GM12878 (cell line): ENCODE results near the gene CALY. TPM values are rescaled to one million over a fixed set of nuclear protein-coding genes. Genes with fewer than 3 reads are reported as not detected.

Experiments
- ATAC-seq: fragments of 200-7000 bp; cut with Tn5 transposase; 3 replicates; pipeline ENCODE4 v1.9.1; 2020; ENCODE audit warnings: mild to moderate bottlenecking, moderate library complexity
- BruUV-seq: library from RNA; stranded (reverse); fragments of 400-500 nt; replicated peaks from 2 replicates; lab custom pipeline; 2021; lab: Mats Ljungman, UMichigan
- CTCF ChIA-PET: fragments of 300-600 bp; sonication (Branson Sonifier 250); formaldehyde crosslinking; extraction: SDS; loops from one replicate; lab custom pipeline; 2021; ENCODE audit warnings: inconsistent platforms; lab: Yijun Ruan, JAX
- POLR2A ChIA-PET: fragments of 350-600 bp; formaldehyde crosslinking; extraction: SDS; loops from one replicate; lab custom pipeline; 2021; ENCODE audit warnings: inconsistent platforms; lab: Charles Lee
- RAD21 ChIA-PET: fragments of 300-600 bp; sonication (Branson Sonifier 250); formaldehyde crosslinking; loops from one replicate; lab custom pipeline; 2023; ENCODE audit warnings: antibody characterized with exemption; ENCODE audit not compliant: unreplicated experiment; lab: Charles Lee
- SMC1A ChIA-PET: fragments of 300-600 bp; sonication (Branson Sonifier 250); formaldehyde crosslinking; loops from one replicate; lab custom pipeline; 2023; ENCODE audit not compliant: unreplicated experiment, uncharacterized antibody; lab: Charles Lee
- DNase-seq: peaks from one replicate; pipeline ENCODE4 v3.0.0-alpha.2; 2011; ENCODE audit warnings: low read depth, low spot score
- FAIRE-seq: peaks from 3 replicates; lab custom pipeline; 2011; peaks lifted over from hg19 to GRCh38; lab: Jason Lieb, UNC
- H2AFZ ChIP-seq: 2 replicates; pipeline ENCODE4 v1.6.0; 2011; ENCODE audit warnings: low read depth, low read length, control low read depth; ENCODE audit not compliant: control insufficient read depth
- H3K27ac ChIP-seq: 2 replicates; pipeline ENCODE4 v1.5.1; 2011; ENCODE audit warnings: control low read depth; ENCODE audit not compliant: control insufficient read depth, insufficient read depth
- H3K27me3 ChIP-seq, 2 experiments: replicated peaks in 1 of 2; 2 replicates each; pipeline versions ENCODE4 v1.6.0 to v1.6.1; 2011; ENCODE audit warnings: low read length in 1 of 2; ENCODE audit not compliant: control insufficient read depth in 2 of 2, insufficient read depth in 2 of 2
- H3K36me3 ChIP-seq, 2 experiments: 2 replicates each; pipeline ENCODE4 v1.5.1; 2011; ENCODE audit warnings: low read length in 1 of 2; ENCODE audit not compliant: control insufficient read depth in 2 of 2, insufficient read depth in 2 of 2
- H3K4me1 ChIP-seq: 2 replicates; pipeline ENCODE4 v1.6.1; 2011; ENCODE audit warnings: mild to moderate bottlenecking, low read length, moderate library complexity, mixed read lengths; ENCODE audit not compliant: control insufficient read depth, insufficient read depth
- H3K4me2 ChIP-seq: 2 replicates; pipeline ENCODE4 v1.6.0; 2011; ENCODE audit warnings: control low read depth; ENCODE audit not compliant: control insufficient read depth, insufficient read depth
- H3K4me3 ChIP-seq: fragments of 200-600 bp; sonication (generic); 2 replicates; pipeline ENCODE4 v1.5.1; 2016
- H3K79me2 ChIP-seq: 2 replicates; pipeline ENCODE4 v1.6.0; 2011; ENCODE audit warnings: low read length; ENCODE audit not compliant: control insufficient read depth, insufficient read depth
- H3K9ac ChIP-seq: 2 replicates; pipeline ENCODE4 v1.8.0; 2011; ENCODE audit warnings: low read length, control low read depth, mixed read lengths; ENCODE audit not compliant: control insufficient read depth, insufficient read depth
- H3K9me3 ChIP-seq: replicated peaks from 3 replicates; pipeline ENCODE4 v1.5.1; 2011; ENCODE audit warnings: mild to moderate bottlenecking, low read length; ENCODE audit not compliant: control insufficient read depth, insufficient read depth
- H4K20me1 ChIP-seq: 2 replicates; pipeline ENCODE4 v1.6.0; 2011; ENCODE audit not compliant: control insufficient read depth, insufficient read depth
- CBFB ChIP-seq: IDR thresholded peaks from 2 replicates; pipeline ENCODE4 v1.6.1; 2016; ENCODE audit warnings: antibody characterized with exemption, low read depth
- CBX3 ChIP-seq: fragments of 200-600 bp; sonication (generic); IDR thresholded peaks from 2 replicates; pipeline ENCODE4 v1.6.1; 2016; ENCODE audit warnings: low read depth, borderline replicate concordance
- CHD4 ChIP-seq: fragments of 200-600 bp; sonication (generic); IDR thresholded peaks from 2 replicates; pipeline ENCODE4 v1.6.1; 2016; ENCODE audit warnings: mild to moderate bottlenecking
- CUX1 ChIP-seq: IDR thresholded peaks from 2 replicates; pipeline ENCODE4 v1.6.1; 2012; ENCODE audit warnings: improper control_type of control experiment, low read depth, low read length; ENCODE audit not compliant: insufficient replicate concordance
- ESRRA ChIP-seq: IDR thresholded peaks from 2 replicates; pipeline ENCODE4 v1.6.1; 2012; ENCODE audit warnings: mild to moderate bottlenecking, low read length, improper control_type of control experiment
- HDAC2 ChIP-seq: fragments of 200-600 bp; sonication (generic); IDR thresholded peaks from 2 replicates; pipeline ENCODE4 v1.6.1; 2017
- MAX ChIP-seq: IDR thresholded peaks from 2 replicates; pipeline ENCODE4 v1.6.1; 2012; ENCODE audit warnings: low read depth, low read length, improper control_type of control experiment
- MYB ChIP-seq: fragments of 150-350 bp; IDR thresholded peaks from 2 replicates; pipeline ENCODE4 v1.6.1; 2014; ENCODE audit warnings: mild to moderate bottlenecking, low read depth, low read length, borderline replicate concordance
- NFYB ChIP-seq: IDR thresholded peaks from 2 replicates; pipeline ENCODE4 v1.6.1; 2011; ENCODE audit warnings: low read depth, mild to moderate bottlenecking, low read length, improper control_type of control experiment, moderate library complexity; ENCODE audit not compliant: insufficient read depth
- PAX5 ChIP-seq: IDR thresholded peaks from 2 replicates; pipeline ENCODE4 v1.6.1; 2011; ENCODE audit warnings: low read depth, low read length, borderline replicate concordance
- RB1 ChIP-seq: fragments of 450-650 bp; formaldehyde crosslinking; IDR thresholded peaks from 2 replicates; pipeline ENCODE4 v1.6.1; 2017; ENCODE audit warnings: mild to moderate bottlenecking, borderline replicate concordance
- SIX5 ChIP-seq: IDR thresholded peaks from 2 replicates; pipeline ENCODE4 v1.6.1; 2011; ENCODE audit warnings: mild to moderate bottlenecking, low read depth, low read length, moderate library complexity; ENCODE audit not compliant: severe bottlenecking
- SKIL ChIP-seq: fragments of 450-650 bp; IDR thresholded peaks from 2 replicates; pipeline ENCODE4 v1.6.1; 2017; ENCODE audit warnings: mild to moderate bottlenecking, low read depth, inconsistent platforms; ENCODE audit not compliant: poor library complexity, severe bottlenecking
- SMAD1 ChIP-seq: fragments of 450-650 bp; IDR thresholded peaks from 2 replicates; pipeline ENCODE4 v1.6.1; 2018; ENCODE audit warnings: mild to moderate bottlenecking, low read depth; ENCODE audit not compliant: partially characterized antibody
- SMC3 ChIP-seq: IDR thresholded peaks from 2 replicates; pipeline ENCODE4 v1.6.1; 2011; ENCODE audit warnings: low read length, improper control_type of control experiment, borderline replicate concordance
- WRNIP1 ChIP-seq: IDR thresholded peaks from 2 replicates; pipeline ENCODE4 v1.6.1; 2011; ENCODE audit warnings: low read depth, low read length, improper control_type of control experiment, borderline replicate concordance
- WGBS: methylation state at CpG from one replicate; pipeline ENCODE4 v1.1.6; 2016; ENCODE audit warnings: low lambda C conversion rate; ENCODE audit not compliant: insufficient replicate concordance, insufficient coverage; ENCODE audit errors: missing lambda C conversion rate; 5-methylcytosine and 5-hydroxymethylcytosine counted together
- in situ Hi-C: fragments of 300-500 bp; cut with MboI; formaldehyde crosslinking; loops from 9 replicates; pipeline ENCODE4 v1.14.3; 2018; ENCODE audit warnings: mixed read lengths
- intact Hi-C: fragments of 100-400 bp; cut with micrococcal nuclease; formaldehyde crosslinking; loops from one replicate; pipeline ENCODE4 v1.14.2; 2022; ENCODE audit not compliant: unreplicated experiment
- polyA plus RNA-seq, 11 experiments: library from polyadenylated mRNA; depleted of rRNA in 4 of 11; unstranded in 6 of 11; stranded (reverse) in 5 of 11; fragments of >200 nt; fragmentation: Nextera tagmentation in 4 of 11; fragmentation: Illumina TruSeq in 1 of 11; extraction: Ambion mirVana in 4 of 11; extraction: Trizol in 1 of 11; gene quantifications; 1 replicate in 1 of 11; 2 replicates in 10 of 11; pipeline versions ENCODE4 v1.2.1 to v1.2.3, GENCODE V29; 2011 to 2016; ENCODE audit warnings: inconsistent platforms in 2 of 11, missing spikeins in 2 of 11, low read depth in 1 of 11
- total RNA-seq, 4 experiments: library from RNA; depleted of rRNA in 3 of 4; stranded (reverse); fragments of >200 nt in 3 of 4; fragmentation: Illumina TruSeq in 1 of 4; extraction: Trizol in 1 of 4; gene quantifications; 2 replicates each; pipeline versions ENCODE4 v1.2.1 to v1.2.3, GENCODE V29; 2013 to 2021

CALY gene
- total and polyA plus RNA-seq, 10 of the 15 experiments (the other 5 are each of a cell fraction or from before 2014, with no cell fraction given), result 0.07 TPM; not detected in 9

- H3K4me1 ChIP-seq, result no peaks in the 10 kb centered on the region
- DNase-seq (no peak), ATAC-seq (no peak), FAIRE-seq (no peak)
- CTCF ChIA-PET, result interaction anchor here (1.9 kb wide), 1 partner anchor 9 kb away, joined by 4 read pairs; no protein-coding TSS in a partner anchor
- no peaks in the 10 kb centered on the region for H4K20me1 ChIP-seq
- H3K36me3 ChIP-seq, result no peaks in the 10 kb centered on the region
- SMC1A ChIA-PET, result no interaction called here
- no TSS peak for BruUV-seq
- peaks cover 4 to 5% of the 10 kb centered on the region in 2 experiments for H3K27me3 ChIP-seq
- POLR2A ChIA-PET, result no interaction called here
- no peak overlapping the region for H3K27ac ChIP-seq
- H3K4me3 ChIP-seq, result no peak overlapping the region
- TF ChIP-seq PAX5 (no peak), CBX3 (no peak), NFYB (no peak), SIX5 (no peak), SKIL (no peak), SMC3 (no peak), CHD4 (no peak), RB1 (no peak), HDAC2 (no peak), MAX (no peak), CUX1 (no peak), CBFB (no peak), ESRRA (no peak), WRNIP1 (no peak), MYB (no peak), SMAD1 (no peak)
- H3K9me3 ChIP-seq, result no peaks in the 10 kb centered on the region; the same call in 2 of the 3 replicates
- H3K79me2 ChIP-seq, result no peaks in the 10 kb centered on the region
- H3K9ac ChIP-seq, result no peak overlapping the region
- in situ Hi-C loops, result loop anchor here (5.0 kb wide), 1 partner anchor 172 kb away; no protein-coding TSS in a partner anchor
- H3K4me2 ChIP-seq, result no peak overlapping the region
- WGBS, result 49% methylated on average over 15 of the region's 20 CpGs
- RAD21 ChIA-PET, result no interaction called here
- no peak overlapping the region for H2AFZ ChIP-seq
- intact Hi-C loops, result loop anchor here (5.0 kb wide), 1 partner anchor 67 kb away; the partner anchor contains the start of gene MTG1
Observed at GRCh38 chr10:133324857-133325260, 11.8 kb downstream of the CALY start.
